ENCODE data around the gene ISY1. TPM values are rescaled to one million over a fixed set of nuclear protein-coding genes. Genes with fewer than 3 reads are reported as not detected.
"Not testable (repeated sequence)": the region's sequence is repeated elsewhere in the genome, so short reads cannot be mapped to it uniquely, and the experiment has no call there.

The ISY1 gene
- total and polyA plus RNA-seq, 5 experiments from 2014 or later = 47.1 to 119 (median 101) TPM

DNA sequence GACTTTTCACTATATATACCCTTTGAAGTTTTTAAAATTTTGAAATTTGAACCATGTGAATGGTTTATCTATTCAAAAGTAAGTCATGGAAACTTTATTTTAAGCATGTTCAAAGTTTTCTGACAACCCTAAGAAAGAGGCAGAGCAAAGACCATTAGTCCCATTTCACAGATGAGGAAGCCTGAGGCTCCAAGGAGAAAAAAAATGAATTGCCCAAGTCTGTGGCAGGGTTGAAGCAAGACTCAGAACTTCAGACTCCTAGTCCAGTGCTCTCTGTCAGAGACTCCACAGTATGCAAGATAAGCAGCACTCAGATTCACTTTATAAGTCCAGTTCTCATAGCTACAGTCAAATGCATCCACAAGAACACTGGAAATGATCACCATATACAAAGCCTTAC lies 43.7 kb downstream of the ISY1 start:
- ATAC-seq (no peak), DNase-seq (no peak)
- Mint-ChIP-seq H3K4me3 (peak overlapping the region; percentile 60 to 99 (median 93)), H3K4me1 (peaks cover 24 to 82% (median 63%) of the 10 kb centered on the region in 4 donors), H3K9me3 (no peaks in the 10 kb centered on the region), H3K27me3 (no peaks in the 10 kb centered on the region), H3K36me3 (peaks cover 28 to 62% (median 30%) of the 10 kb centered on the region in 3 donors), H3K27ac (peak overlapping the region; percentile 91 to 99 (median 98))
- POLR2A ChIA-PET = interaction anchor here (1.2 to 9.8 kb wide), 10 partner anchors 8 to 199 kb away, joined by 4 to 140 read pairs (median 50); partner anchors contain the start of genes CFAP92 and COPG1

DNA sequence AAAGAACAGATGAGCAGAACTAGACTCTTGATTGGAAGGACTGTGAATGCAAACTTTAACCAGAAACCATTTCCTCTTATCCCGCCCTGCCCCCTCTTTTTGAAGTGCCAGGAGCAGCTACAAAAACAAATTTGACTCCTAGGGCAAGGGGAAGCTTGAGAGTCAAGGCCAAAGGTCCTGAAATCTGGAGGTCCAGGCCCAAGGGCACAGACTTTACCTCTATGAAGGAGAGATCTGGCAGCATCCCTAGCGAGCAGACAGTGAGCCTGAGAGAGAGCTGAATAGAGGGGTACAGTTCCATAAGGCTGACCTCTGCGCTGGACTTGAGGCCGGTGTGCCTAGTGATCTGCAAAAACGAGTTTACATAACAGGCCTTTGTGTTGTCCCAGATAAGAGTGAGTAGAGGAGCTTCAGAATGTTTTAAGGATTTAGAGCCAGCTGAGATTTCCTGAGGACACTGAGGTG lies 44.3 kb downstream of the ISY1 start:
- Mint-ChIP-seq H3K27ac (peak overlapping the region; percentile 90 to 99 (median 98)), H3K9me3 (no peaks in the 10 kb centered on the region), H3K4me1 (peaks cover 24 to 83% (median 67%) of the 10 kb centered on the region in 4 donors), H3K4me3 (peak overlapping the region; percentile 80 to 99 (median 93)), H3K27me3 (no peaks in the 10 kb centered on the region), H3K36me3 (peaks cover 28 to 65% (median 31%) of the 10 kb centered on the region in 3 donors)
- POLR2A ChIA-PET = interaction anchor here (0.8 to 9.8 kb wide), 12 partner anchors 7 to 200 kb away, joined by 3 to 140 read pairs (median 8); partner anchors contain the start of genes CFAP92 and COPG1
- peak in 4 of 10 donors; percentile 27 to 59 (median 52) for DNase-seq
- ATAC-seq = no peak

DNA sequence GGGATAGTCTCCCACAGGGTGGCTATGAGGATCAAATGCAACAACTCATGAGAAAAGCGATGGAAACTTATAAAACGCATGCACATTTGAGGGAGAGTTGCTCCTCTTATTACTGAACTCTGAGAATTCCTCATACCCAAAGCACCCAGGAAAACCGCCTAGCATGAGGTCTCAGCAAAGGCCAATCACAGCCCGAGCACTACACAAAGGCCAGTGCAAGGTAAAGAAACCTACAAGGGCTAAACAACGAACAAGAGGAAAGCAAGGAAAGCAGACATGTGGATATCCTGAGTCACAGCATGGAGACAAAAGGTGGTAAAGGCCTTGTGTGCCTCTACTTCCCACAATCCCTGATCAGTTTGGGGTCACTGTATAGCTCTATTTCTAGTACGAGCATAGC lies 46.4 kb downstream of the ISY1 start:
- Mint-ChIP-seq H3K36me3 (peaks cover 17 to 83% (median 27%) of the 10 kb centered on the region in 3 donors), H3K4me1 (peaks cover 32 to 88% (median 84%) of the 10 kb centered on the region in 4 donors), H3K27ac (peak overlapping the region; percentile 76 to 99 (median 92)), H3K4me3 (peak overlapping the region; percentile 53 to 83 (median 74)), H3K9me3 (no peaks in the 10 kb centered on the region), H3K27me3 (no peaks in the 10 kb centered on the region)
- DNase-seq (no peak), ATAC-seq (no peak)
- POLR2A ChIA-PET = interaction anchor here (0.6 to 6.4 kb wide), 7 partner anchors 12 to 120 kb away, joined by 3 to 38 read pairs (median 4); partner anchors contain the start of genes CFAP92 and CNBP

DNA sequence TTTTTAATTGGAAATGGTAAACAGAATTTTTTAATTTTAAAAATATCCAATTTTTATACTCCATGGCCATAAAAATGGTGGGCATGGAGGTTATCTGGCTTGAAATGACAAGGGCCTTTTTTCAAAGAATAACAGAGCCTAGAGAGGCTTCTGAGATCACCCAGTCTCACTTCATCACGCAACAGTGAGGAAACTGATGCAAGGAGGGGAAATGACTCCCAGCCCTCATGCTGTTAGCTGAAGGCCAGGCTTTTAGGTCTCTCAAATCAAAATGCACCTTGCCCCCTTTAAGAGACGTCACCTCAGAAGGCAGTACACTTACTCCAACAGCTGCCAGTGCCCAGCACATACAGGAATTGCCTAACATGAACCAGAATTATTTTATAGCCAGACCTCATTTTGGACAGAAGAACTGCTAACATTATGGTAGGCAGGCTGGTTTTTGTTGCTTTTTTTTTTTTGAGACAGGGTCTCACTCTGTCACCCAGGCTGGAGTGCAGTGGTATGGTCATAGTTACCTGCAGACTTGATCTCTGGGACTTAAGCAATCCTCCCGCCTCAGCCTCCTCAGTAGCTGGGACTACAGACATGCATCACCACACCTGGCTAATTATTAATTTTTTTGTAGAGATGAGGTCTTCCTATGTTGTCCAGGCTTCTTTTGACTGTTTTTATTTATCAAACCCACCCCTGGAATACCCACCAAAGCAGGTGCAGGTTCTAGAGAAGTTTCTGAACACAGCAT lies 48.4 kb downstream of the ISY1 start:
- no peak for DNase-seq
- ATAC-seq = peak; percentile 53 to 64
- Mint-ChIP-seq H3K9me3 (no peaks in the 10 kb centered on the region), H3K4me1 (peaks cover 35 to 90% (median 83%) of the 10 kb centered on the region in 4 donors), H3K4me3 (peak overlapping the region in 9 of 10 donors; percentile 32 to 85 (median 60)), H3K27me3 (no peaks in the 10 kb centered on the region), H3K27ac (peak overlapping the region; percentile 76 to 97 (median 89)), H3K36me3 (peaks cover 9 to 86% (median 20%) of the 10 kb centered on the region in 3 donors)
- POLR2A ChIA-PET = interaction anchor here (0.6 to 7.2 kb wide), 9 partner anchors 8 to 308 kb away, joined by 3 to 140 read pairs (median 4); partner anchors contain the start of gene RAB43

DNA sequence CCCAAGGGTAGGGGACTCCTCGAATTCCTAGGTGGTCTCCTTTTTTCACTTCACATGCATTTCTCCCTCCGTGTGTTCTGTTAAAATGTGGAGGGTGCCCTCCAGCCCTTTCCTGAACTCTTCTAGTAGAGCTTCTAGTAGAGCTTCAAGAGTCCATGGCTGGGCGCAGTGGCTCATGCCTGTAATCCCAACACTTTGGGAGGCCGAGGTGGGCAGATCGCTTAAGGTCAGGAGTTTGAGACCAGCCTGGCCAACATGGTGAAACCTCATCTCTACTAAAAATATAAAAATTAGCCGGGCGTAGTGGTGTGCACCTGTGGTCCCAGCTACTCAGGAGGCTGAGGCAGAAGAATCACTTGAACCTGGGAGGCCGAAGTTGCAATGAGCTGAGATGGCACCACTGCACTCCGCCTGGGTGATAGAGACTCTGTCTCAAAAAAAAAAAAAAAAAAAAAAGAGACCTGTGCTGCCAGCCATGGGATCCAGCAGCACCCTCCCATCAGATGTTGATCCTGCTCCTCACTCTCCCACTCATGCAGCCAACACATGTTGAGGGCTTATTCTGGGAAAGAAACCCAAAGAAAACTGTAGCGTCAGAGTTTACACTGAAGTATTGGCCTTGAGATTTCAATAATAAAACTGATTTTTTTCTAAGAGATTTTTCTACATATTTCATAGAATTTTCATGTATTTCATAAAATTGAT lies 49.6 kb downstream of the ISY1 start:
- peaks cover 4 to 85% (median 16%) of the 10 kb centered on the region in 3 donors for H3K36me3 Mint-ChIP-seq
- not testable (repeated sequence) for DNase-seq, ATAC-seq, H3K9me3 Mint-ChIP-seq, H3K27me3 Mint-ChIP-seq
- H3K4me1 Mint-ChIP-seq = peaks cover 35 to 92% (median 84%) of the 10 kb centered on the region in 4 donors
- POLR2A ChIA-PET = interaction anchor here (0.6 to 7.2 kb wide), 6 partner anchors 9 to 630 kb away, joined by 3 to 140 read pairs (median 5); partner anchors contain the start of gene RAB43
- peak overlapping the region in 8 of 10 donors; percentile 22 to 70 (median 51) for H3K4me3 Mint-ChIP-seq
- H3K27ac Mint-ChIP-seq = peak overlapping the region; percentile 52 to 97 (median 81)

DNA sequence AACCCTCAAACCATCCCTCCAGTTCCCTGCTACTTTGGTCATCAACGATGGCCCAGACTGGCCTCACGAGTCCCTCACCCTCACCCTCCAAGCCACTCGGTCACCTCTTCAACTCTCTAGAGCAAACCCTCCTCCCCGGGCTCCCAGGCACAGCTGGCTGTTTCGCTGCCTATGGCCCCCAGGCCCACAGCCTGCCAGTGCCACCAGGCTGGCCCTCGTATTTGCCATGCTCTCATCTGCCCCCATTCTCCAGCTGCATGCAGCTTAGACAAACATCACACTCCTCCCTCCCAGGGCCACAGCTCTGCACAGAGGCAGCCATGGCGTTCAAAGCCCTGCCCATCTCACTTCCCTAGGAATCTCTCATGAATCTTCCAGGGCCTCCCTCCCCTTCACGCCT lies 53.1 kb downstream of the ISY1 start:
- peaks cover 45 to 95% (median 86%) of the 10 kb centered on the region in 4 donors for H3K4me1 Mint-ChIP-seq
- peaks cover 0 to 87% (median 18%) of the 10 kb centered on the region in 3 donors for H3K36me3 Mint-ChIP-seq
- ATAC-seq (no peak), DNase-seq (no peak)
- H3K27me3 Mint-ChIP-seq = no peaks in the 10 kb centered on the region
- H3K27ac Mint-ChIP-seq = peak overlapping the region; percentile 71 to 93 (median 82)
- H3K9me3 Mint-ChIP-seq = no peaks in the 10 kb centered on the region
- POLR2A ChIA-PET = interaction anchor here (0.6 to 7.2 kb wide), 3 partner anchors 13 to 103 kb away, joined by 3 to 140 read pairs (median 5); partner anchors contain the start of gene RAB43
- peak overlapping the region in 9 of 10 donors; percentile 53 to 77 (median 70) for H3K4me3 Mint-ChIP-seq

DNA sequence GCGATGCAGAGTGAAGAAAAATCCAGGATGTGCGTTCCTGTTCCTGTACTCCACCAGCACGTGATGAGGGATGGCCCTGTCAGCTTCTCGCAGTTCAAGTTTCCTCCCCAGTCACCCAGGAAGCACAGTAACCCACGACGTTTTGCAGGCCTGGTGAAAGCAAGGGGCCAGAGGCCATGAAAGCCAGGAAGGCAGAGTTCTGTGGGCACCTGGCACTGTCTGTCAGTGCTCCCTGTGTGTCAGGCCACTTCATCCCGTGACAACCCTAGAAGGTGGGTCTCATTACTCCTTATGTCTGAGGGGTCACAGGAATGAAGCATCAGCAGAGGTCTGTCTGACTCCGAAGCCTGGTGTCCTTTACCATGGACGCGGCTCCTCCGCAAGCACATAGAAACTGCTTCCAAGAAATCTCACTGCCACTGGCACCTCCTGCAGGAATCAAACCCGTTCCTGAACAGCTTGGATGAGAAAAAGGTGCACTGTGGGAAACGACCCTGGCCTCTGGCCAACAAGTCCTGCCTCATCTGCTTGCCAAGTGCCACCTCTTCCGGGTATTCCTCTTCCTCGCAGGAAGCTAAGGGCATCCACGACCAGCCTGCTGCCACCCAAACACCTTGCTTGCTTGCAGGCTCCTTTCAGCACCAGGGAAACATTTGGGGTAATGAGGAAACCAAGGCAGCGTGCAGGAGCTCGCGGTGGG lies 53.8 kb downstream of the ISY1 start:
- peak overlapping the region; percentile 4 to 77 (median 69) for H3K4me3 Mint-ChIP-seq
- peaks cover 47 to 95% (median 88%) of the 10 kb centered on the region in 4 donors for H3K4me1 Mint-ChIP-seq
- H3K36me3 Mint-ChIP-seq = peaks cover 0 to 81% (median 18%) of the 10 kb centered on the region in 3 donors
- POLR2A ChIA-PET = interaction anchor here (1.0 to 7.2 kb wide), 3 partner anchors 14 to 50 kb away, joined by 3 to 140 read pairs (median 3); partner anchors contain the start of gene RAB43
- ATAC-seq = no peak
- DNase-seq = no peak
- peak overlapping the region; percentile 71 to 91 (median 82) for H3K27ac Mint-ChIP-seq
- H3K9me3 Mint-ChIP-seq = no peaks in the 10 kb centered on the region
- H3K27me3 Mint-ChIP-seq = no peaks in the 10 kb centered on the region

DNA sequence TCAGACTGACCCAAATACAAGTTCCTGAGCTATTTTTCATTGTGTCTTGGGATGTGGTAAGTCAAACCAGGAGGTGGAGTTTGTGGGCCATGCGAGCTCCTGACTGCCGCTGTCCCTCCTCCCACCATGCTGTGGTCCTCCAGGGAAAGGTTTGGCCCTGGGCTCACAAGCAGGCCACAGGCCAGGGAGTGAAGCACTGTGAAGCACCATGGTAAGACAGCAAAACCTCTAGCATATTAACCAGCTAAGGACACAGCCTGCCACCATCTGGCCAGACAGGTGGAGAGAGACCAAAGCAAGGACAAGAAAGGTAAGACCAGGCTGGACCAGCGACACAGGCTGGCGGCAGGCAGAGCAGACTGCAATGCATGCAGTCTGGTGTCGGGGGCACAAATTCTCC lies 54.5 kb downstream of the ISY1 start:
- Mint-ChIP-seq H3K4me3 (peak overlapping the region in 9 of 10 donors; percentile 19 to 77 (median 63)), H3K27me3 (no peaks in the 10 kb centered on the region), H3K36me3 (peaks cover 0 to 80% (median 16%) of the 10 kb centered on the region in 3 donors), H3K27ac (peak overlapping the region in 8 of 10 donors; percentile 29 to 91 (median 77)), H3K4me1 (peaks cover 54 to 96% (median 88%) of the 10 kb centered on the region in 4 donors), H3K9me3 (no peaks in the 10 kb centered on the region)
- POLR2A ChIA-PET = interaction anchor here (1.0 to 7.2 kb wide), 2 partner anchors 14 to 51 kb away, joined by 3 to 140 read pairs; partner anchors contain the start of gene RAB43
- DNase-seq = no peak
- no peak for ATAC-seq

DNA sequence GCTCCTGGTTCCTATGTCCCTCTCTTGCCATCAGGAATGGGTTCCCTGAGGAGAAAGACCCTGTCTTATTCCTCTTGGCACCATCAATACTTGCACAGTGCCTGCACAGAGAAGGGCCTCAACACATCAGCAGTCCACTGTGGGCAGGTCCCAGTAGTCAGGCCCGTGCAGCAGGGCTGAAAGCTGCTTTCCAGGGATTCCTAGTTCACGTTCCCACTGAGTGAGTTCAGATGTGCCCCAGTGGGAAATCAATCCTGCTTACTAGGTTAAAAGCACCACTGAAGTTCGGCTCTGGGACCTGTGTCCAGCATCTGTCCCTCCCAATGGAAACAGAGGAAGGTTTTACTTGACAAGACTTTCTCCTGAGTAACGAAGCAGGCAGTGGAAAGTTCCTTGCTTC lies 55.0 kb downstream of the ISY1 start:
- Mint-ChIP-seq H3K36me3 (peaks cover 0 to 80% (median 20%) of the 10 kb centered on the region in 3 donors), H3K27me3 (no peaks in the 10 kb centered on the region), H3K27ac (peak overlapping the region in 8 of 10 donors; percentile 19 to 91 (median 61)), H3K4me1 (peaks cover 55 to 96% (median 88%) of the 10 kb centered on the region in 4 donors), H3K9me3 (no peaks in the 10 kb centered on the region), H3K4me3 (peak overlapping the region in 4 of 10 donors; percentile 10 to 77 (median 66))
- POLR2A ChIA-PET = interaction anchor here (1.0 to 7.2 kb wide), 2 partner anchors 15 to 51 kb away, joined by 3 to 140 read pairs; partner anchors contain the start of gene RAB43
- ATAC-seq (no peak), DNase-seq (no peak)

DNA sequence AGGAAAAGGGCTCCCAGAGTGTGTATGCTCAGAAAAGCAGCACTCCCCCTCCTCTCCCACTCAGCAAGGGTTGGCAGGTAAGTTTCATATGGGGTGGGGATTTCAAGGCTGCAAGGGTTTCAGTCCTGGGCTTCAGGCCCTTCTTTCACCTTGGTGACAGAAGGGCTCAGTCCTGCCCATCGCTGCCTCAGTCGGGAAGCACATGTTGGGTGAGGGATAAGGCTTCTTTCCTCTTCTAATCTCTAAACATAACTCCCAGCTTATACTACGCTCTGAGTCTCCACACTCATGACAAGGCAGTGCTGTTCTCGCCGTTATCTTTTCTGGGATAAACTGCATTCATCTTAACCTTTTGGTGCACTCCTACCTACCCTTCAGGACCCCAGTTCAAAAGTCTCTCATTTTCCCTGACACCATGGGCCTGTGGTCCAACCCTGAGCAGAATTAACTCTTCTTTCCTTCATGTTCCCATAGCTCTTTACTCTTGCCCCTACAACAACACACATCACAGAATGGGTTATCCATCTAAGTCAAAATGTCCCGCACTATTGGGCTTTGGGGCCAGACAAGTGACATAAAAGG lies 56.3 kb downstream of the ISY1 start:
- ATAC-seq = no peak
- POLR2A ChIA-PET = interaction anchor here (1.3 to 7.0 kb wide), 3 partner anchors 9 to 15 kb away, joined by 5 to 81 read pairs (median 38); partner anchors contain the start of gene RAB43
- H3K36me3 Mint-ChIP-seq = peaks cover 0 to 80% (median 22%) of the 10 kb centered on the region in 3 donors

DNA sequence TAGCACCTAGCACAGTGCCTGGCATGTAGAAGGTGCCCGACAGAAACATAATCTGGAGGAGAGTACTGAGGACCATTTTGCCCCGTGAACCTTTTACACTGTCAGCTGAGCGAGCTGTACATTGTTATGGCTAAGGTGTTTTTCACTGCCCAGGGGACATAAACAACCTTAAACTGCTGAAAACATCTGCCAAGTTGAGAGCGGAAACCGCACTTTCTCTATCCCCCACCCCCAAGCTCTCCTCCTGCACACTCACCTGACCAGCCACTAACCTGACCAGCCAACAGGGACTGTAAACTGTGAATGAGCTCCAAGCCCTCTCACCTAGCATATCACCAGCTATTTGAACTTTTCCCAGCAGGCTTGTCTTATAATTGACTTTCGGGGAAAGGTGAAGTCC lies 56.8 kb downstream of the ISY1 start:
- no peak for ATAC-seq
- Mint-ChIP-seq H3K36me3 (peaks cover 0 to 80% (median 26%) of the 10 kb centered on the region in 3 donors), H3K4me3 (peak overlapping the region in 8 of 10 donors; percentile 5 to 73 (median 63)), H3K4me1 (peaks cover 54 to 97% (median 89%) of the 10 kb centered on the region in 4 donors), H3K27ac (peak overlapping the region; percentile 44 to 91 (median 86)), H3K27me3 (no peaks in the 10 kb centered on the region), H3K9me3 (no peaks in the 10 kb centered on the region)
- POLR2A ChIA-PET = interaction anchor here (1.3 to 7.0 kb wide), 3 partner anchors 8 to 16 kb away, joined by 5 to 81 read pairs (median 38); partner anchors contain the start of gene RAB43
- DNase-seq = no peak

More for the DNA sequence above, 56.3 kb downstream of the ISY1 start:
- H3K4me3 Mint-ChIP-seq = peak overlapping the region in 9 of 10 donors; percentile 5 to 68 (median 51)
- no peaks in the 10 kb centered on the region for H3K27me3 Mint-ChIP-seq
- H3K4me1 Mint-ChIP-seq = peaks cover 54 to 97% (median 87%) of the 10 kb centered on the region in 4 donors
- DNase-seq = no peak
- peak overlapping the region; percentile 78 to 91 (median 86) for H3K27ac Mint-ChIP-seq
- no peaks in the 10 kb centered on the region for H3K9me3 Mint-ChIP-seq

All from naive thymus-derived CD8-positive, alpha-beta T cell (primary cell).